ENCODE results near the gene GNL3L.
A peak's percentile ranks its signal among the peaks of the same experiment; 100 is the strongest.

GNL3L gene

GRCh38 chrX:54494989-54495813 lies 34.8 kb upstream of the GNL3L start:
- no peak for DNase-seq (ENCODE audit: low spot score)
- no peak for TF ChIP-seq CTCF (IDR thresholded peaks at IDR 0.05; ENCODE audit: extremely low read depth, missing control alignments)

GRCh38 chrX:54495814-54496516 lies 34.1 kb upstream of the GNL3L start, which contains the start of gene FGD1:
Gene FGD1 (minus strand): TSS chrX:54496234. CDS start chrX:54495432, 802 bp downstream.
- peak; percentile 71 for DNase-seq (ENCODE audit: low spot score)
- no peak for TF ChIP-seq CTCF (IDR thresholded peaks at IDR 0.05; ENCODE audit: extremely low read depth, missing control alignments)

DNA sequence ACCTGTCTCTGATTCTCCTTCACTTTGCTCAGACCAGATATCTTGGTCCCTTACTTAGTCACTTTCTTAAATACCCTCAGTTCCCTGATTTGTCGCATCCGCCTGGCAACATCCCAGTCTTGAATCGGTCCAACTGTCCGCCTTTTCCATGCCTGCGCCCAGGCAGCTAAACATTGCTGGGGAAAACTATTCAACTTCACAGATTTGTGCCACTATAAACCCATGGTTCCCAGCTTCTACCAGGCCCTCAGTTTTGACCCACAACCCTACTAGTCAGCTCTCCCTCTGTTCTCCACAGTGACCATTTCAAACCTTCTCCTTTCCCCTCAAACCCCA lies 33.5 kb upstream of the GNL3L start:
- no peak for DNase-seq (ENCODE audit: low spot score)
- TF ChIP-seq CTCF (IDR thresholded peaks at IDR 0.05; ENCODE audit: extremely low read depth, missing control alignments): no peak

DNA sequence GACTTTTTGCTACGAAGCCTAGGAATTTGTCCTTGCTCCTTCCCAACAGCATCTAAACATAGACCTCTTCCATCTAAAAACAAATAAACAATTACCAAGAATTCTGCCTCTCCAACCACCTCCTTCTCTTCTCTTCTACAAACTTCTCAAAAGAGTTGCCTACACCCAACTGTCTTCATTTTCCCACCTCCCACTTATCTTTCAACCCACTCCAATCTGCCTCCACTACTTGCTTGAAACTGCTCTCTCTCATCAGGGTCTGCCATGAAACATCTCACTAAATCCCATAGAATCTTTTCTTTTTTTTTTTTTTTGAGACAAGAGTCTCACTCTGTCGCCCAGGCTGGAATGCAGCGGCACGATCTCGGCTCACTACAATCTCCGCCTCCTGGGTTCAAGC lies 33.1 kb upstream of the GNL3L start:
- no peak for TF ChIP-seq CTCF (IDR thresholded peaks at IDR 0.05; ENCODE audit: extremely low read depth, missing control alignments)
- DNase-seq (ENCODE audit: low spot score): no peak

GRCh38 chrX:54509400-54509799 lies 20.6 kb upstream of the GNL3L start:
- no peak for DNase-seq (ENCODE audit: low spot score)
- TF ChIP-seq CTCF (IDR thresholded peaks at IDR 0.05; ENCODE audit: extremely low read depth, missing control alignments): no peak

GRCh38 chrX:54529151-54529550 lies 868 bp upstream of the GNL3L start:
- no peak for DNase-seq (ENCODE audit: low spot score)
- no peak for TF ChIP-seq CTCF (IDR thresholded peaks at IDR 0.05; ENCODE audit: extremely low read depth, missing control alignments)

GRCh38 chrX:54530357-54530900 lies 410 bp downstream of the GNL3L start:
- no peak for TF ChIP-seq CTCF (IDR thresholded peaks at IDR 0.05; ENCODE audit: extremely low read depth, missing control alignments)
- no peak for DNase-seq (ENCODE audit: low spot score)

Measured in GM20000 (cell line).